G401.6 (cell line): ENCODE data around the gene IPCEF1.
"Not testable (repeated sequence)": the region's sequence is repeated elsewhere in the genome, so short reads cannot be mapped to it uniquely, and the experiment has no call there.

Experiments used
- FAIRE-seq: peaks from 2 replicates; lab custom pipeline; 2012; peaks lifted over from hg19 to GRCh38; lab: Jason Lieb, UNC

The IPCEF1 gene

DNA sequence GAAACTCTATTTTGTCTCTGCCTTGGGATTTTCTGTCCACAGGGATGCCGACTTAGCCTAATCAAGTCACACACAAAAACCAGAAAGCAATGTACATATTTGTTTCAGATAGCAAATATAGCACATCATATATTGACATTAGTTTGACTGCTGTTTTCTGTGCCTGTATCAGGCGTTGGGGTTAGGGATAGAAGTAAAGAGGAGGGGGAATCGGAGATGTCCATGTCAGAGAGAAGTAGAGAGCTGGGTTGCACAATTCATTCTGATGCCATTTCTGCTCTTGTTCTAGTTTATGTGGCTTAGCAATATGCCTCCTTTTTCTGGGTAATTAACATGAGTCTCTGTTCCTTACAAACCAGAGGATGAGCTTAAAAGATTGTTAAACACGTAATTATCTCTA is 14.7 kb upstream of the IPCEF1 start:
- no peak for FAIRE-seq

DNA sequence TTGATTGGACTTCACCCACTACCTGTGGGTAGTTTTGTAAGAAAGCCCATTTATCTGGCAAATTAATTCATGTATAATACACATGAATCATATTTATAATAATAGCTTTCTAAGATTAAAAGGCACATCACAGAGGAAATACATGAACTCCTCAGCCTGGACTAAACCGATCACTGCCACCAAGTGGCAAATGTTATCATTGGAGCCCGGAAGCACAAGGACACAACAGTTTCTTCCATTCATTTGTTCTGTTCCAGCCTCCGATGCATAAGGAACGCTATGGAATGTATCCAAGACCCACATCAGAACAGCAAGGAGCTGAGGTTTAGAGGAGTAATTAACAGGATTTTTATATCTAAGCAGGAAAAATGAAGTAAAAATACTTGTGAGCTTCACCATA is 13.9 kb upstream of the IPCEF1 start:
- no peak for FAIRE-seq

DNA sequence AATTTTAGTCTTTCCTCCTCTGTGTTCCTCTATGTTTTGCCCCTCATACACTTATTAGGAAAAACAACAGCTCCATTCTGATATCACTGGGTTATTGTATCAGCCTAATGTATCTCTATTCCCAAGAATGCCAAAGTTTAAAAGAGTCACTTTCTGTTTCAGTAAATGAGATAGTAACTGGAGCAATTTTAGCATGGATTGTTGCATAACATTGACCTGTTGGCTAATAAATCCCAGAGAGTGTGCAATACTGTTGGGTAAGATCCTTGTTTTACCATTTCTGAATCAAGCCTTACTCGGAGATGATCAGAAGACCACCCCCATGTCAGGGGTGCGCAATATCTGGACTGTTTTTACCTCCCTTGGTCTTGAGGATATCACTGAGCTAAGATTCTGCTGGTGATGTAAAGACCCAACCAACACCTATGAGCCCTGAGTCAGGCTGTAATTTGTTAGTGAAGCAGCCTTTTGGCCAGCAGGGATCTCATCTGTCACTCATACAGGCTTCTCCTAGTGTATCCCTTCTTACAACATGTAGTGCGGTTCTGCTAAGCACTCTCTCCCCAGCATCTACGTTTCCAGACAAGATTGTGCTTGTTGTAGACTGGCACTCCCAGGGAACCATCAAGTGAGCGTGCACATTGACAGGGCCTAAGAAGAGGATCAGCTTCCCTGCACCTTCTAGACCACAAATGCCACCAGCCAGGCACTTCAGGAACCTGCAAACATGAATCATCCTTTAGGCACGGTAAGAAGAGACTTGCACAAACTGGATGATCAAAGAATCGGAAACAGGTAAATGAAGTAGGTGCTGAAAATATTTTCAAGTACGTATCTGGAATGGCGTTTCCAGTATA is 11.5 kb upstream of the IPCEF1 start:
- FAIRE-seq: no peak

DNA sequence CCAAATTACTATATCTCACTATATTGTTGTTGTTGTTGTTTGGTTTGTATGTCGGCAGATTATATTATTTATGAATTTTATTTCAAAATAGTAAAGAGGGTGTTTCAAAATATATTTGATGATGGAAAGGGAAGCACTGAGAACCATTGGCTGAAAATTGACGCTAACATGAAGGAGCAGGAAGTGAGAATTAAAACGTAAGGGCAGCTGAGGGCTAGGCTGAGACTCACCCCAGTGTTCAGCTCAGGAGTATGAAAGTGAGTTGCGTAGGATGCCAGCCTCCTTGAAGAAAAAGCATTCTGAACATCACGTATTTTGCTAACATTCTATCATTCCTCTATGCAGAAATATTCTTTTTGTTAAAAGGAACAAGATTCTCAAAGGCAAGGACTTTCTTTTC is 10.7 kb upstream of the IPCEF1 start:
- no peak for FAIRE-seq

DNA sequence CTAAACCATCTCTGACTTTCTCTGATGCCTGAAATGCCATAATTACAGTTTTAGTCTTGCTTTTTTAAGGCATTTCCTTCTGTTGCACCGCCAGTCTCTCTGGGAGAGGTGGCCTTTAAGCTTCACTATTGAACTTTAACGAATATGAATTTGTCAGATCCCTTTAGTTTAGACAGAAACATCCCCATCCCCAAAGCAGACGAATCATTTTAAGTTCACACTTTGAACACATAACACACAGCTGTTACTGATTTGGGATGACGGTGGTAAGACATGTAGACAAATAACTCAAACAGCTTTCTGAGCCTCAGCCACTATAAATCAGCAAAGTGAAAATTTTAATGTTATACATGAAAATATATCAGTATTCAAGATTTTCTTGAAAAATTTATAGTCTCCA is 7.2 kb upstream of the IPCEF1 start:
- FAIRE-seq: no peak

DNA sequence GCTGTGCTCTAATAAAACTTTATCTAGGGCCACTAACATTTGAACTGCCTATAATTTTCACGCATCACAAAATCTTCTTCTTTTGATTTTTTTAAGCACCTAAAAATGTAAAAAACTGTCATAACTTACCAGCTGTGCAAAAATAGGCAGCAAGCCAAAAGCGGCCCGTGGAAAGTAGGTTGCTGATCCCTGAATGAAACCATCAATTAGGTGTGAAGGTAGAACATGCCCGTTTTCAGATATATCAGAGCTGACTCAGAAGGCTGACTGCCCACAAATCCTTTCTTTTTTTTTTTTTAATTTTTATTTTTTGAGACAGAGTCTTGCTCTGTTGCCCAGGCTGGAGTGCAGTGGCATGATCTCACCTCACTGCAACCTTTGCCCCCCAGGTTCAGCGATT is 4.9 kb upstream of the IPCEF1 start:
- no peak for FAIRE-seq

DNA sequence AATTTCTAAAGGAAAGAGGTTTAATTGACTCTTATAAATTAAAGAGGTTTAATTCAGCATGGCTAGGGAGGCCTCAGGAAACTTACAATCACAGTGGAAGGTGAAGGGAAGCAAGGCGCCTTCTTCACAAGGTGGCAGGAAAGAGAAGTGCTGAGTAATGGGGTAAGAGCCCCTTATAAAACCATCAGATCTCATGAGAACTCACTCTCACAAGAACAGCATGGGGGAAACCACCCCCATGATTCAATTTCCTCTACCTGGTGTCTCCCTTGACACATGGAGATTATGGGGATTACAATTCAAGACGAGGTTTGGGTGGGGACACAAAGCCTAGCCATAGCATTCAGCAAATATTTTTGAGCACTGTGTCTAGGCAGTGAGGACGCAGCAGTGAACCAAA is 3.9 kb upstream of the IPCEF1 start:
- FAIRE-seq: no peak

DNA sequence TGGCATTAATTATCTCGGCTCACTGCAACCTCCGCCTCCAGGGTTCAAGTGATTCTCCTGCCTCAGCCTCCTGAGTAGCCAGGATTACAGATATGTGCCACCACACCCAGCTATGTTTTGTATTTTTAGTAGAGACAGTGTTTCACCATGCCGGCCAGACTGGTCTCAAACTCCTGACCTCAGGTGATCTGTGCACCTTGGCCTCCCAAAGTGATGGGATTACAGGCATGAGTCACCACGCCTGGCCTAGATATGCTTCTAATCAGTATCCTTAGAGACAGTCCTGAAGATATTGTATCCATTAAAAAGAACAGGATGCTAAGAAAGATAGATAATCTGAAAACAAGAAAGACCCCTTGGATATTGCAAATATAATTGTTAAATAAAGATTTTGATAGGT is 3.1 kb upstream of the IPCEF1 start:
- FAIRE-seq: no peak

DNA sequence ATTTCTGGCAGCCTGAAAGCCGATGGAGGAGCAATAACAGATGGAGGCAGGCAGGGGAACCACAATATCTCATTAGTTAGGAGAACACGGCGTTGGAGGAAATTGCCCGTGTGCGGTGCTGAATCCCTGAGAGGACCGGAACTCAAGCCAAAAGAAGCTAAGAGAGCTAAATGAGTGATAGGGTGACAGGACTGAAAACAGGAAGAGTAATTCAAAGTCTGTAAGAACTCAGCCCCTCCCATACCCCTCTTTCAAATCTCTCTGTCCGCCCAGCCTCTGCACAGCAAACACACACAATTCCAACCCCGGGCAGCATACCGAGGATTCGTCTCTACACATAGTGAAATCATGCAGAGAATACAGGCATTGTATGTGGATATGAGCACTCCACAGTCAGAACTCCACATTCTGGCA is 2.6 kb upstream of the IPCEF1 start:
- FAIRE-seq: no peak

DNA sequence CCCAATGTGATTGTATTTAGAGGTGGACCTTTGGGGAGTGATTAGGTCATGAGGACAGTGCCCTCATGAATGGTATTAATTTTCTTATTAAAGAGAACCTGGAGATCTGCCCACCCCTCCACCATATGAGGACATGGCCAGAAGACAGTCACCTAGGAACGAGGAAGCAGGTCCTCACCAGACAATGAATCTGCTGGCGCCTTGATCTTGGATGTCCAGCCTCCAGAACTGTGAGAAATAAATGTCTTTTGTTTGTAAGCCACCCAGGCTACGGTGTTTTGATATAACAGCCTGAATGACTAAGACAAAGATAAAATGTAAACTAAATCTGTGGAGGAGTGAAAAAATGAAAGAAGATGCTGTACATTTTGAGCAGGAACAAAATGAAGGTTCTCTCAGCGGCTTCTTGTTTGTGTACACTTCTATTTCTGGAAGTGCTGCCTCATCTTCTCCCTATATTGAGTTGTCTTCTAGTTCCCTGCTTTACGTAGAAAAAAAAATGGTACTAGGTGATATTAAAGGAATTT is 1.5 kb upstream of the IPCEF1 start:
- no peak for FAIRE-seq

DNA sequence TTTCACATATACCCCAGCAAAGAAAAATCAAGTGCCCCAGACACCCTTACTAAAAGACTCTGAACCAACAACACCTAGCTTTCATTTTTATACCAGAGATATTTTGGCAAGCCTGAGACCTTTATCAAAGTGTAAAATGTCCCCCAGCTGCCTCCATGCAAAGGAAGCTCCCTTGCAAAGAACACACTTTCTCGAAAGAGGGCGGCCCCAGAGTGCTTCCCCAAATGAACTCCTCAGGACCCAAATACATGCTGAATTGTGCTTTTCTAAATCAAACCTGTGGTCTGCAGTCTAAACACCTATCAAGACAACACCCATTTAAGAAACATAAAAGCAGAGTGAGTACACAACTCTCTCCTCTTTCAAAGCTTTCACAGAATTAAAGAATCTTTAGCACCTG is 490 bp downstream of the IPCEF1 start:
- no peak for FAIRE-seq

DNA sequence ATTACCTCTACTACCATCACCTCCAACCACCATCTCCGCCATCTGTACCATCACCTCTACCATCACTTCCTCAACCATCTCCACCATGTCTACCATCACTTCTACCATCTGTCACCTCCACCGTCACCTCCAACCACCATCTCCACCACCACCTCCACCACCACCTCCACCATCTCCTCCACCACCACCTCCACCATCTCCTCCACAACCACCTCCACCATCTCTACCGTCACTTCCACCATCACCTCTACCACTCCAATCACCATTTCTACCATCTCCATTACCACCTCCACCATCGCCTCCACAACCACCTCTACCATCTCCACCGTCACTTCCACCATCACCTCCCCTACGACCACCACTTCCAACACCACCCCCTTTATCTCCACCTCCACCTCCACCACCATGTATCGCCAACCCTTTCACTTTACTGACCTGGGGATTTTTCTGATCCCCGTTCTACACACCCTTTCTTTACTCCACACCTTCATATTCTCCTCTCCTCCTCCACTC is 2.3 kb downstream of the IPCEF1 start:
- FAIRE-seq: no peak

DNA sequence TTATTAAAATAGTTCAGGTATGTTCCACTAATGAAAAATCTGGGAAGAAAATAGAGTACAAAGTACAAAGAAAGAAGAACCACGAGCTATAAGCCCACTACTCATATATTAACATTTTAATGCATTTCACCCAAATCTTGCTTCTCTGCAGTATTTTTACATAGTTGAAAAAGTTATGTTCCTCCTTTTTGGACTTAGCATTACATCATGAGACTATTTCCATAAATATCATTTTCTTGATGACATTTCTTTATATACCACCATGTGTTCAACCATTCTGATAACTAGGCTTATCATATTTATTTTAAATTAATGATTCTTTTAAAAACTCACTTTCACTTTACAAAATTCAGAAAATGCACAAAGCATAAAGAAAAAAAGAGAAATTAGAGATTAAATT is 3.0 kb downstream of the IPCEF1 start:
- FAIRE-seq: no peak

DNA sequence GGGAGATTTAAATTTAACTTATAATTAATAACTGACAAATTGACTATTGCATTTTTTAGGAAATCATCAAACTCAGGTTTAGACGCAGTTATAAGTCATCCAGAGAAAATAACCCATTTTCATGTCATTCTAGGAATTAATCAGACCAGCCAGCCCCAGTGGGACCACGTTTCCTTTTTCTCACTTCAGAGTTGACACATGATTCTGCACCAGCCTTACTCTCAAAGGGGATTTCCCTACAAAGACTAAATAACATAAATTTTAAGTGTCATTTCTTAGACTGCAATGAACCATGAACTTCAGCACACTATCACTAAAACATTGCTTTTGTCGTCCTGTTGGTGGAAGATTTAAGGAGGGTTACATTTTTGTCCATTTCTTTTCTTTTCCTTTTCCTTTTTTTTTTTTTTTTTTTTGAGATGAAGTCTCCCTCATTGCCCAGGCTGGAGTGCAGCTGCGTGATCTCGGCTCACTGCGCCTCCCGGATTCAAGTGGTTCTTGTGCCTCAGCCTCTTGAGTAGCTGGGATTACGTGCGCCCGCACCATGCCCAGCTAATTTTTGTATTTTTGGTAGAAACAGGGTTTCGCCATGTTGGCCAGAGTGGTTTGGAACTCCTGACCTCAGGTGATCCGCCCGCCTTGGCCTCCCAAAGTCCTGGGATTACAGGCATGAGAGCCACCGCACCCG is 3.6 kb downstream of the IPCEF1 start:
- no peak for FAIRE-seq

DNA sequence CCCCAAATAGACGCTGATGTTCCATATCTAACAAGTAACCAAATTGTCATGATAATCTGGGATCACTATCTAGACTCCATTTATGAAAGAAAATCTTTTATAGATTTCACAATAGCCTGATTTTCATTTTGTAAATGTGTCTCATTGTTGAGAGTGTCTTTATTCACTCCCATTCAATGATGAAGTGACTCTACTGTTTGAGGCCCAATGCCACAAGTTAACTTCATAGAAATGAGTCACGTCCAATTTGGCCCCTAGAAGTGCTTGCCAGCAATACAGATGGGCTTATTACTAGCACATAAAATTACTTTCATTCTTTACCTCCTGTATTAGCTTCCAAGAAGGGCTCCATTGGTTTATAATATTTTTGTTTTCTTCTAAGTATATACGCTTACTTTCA is 6.3 kb downstream of the IPCEF1 start:
- no peak for FAIRE-seq

DNA sequence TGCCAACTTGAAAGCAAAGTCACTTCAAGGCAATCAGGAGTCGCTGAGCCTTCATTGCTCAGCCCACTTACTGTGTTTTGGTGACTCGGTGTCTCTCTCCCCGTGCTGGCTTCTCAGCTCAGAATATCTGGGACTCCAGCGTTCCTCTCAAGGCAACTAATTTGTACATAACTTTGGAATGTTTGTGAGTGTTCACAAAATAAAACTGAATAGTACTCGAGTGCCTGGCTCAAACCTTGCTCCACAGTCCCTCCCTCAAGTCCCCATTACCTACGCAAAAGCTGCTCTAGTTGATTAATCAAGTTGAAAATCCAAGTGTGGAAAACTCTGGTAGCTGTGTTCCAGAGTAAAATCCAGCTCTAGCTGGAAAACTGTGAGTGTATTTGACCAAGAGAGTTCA is 8.6 kb downstream of the IPCEF1 start:
- FAIRE-seq: no peak

DNA sequence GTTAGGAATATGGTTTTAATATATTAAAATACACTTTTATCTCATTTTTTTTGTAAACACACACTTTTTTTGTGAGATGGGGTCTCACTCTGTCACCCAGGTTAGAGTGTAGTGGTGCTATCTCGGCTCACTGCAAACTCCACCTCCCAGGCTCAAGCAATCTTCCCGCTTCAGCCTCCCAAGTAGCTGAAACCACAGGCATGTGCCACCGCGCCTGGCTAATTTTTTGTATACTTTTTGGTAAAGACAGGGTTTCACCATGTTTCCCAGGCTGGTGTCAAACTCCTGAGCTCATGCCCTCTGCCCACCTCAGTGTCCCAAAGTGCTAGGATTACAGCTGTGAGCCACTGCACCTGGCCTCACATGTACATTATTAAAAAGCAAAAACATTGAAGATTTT is 10.8 kb downstream of the IPCEF1 start:
- no peak for FAIRE-seq

DNA sequence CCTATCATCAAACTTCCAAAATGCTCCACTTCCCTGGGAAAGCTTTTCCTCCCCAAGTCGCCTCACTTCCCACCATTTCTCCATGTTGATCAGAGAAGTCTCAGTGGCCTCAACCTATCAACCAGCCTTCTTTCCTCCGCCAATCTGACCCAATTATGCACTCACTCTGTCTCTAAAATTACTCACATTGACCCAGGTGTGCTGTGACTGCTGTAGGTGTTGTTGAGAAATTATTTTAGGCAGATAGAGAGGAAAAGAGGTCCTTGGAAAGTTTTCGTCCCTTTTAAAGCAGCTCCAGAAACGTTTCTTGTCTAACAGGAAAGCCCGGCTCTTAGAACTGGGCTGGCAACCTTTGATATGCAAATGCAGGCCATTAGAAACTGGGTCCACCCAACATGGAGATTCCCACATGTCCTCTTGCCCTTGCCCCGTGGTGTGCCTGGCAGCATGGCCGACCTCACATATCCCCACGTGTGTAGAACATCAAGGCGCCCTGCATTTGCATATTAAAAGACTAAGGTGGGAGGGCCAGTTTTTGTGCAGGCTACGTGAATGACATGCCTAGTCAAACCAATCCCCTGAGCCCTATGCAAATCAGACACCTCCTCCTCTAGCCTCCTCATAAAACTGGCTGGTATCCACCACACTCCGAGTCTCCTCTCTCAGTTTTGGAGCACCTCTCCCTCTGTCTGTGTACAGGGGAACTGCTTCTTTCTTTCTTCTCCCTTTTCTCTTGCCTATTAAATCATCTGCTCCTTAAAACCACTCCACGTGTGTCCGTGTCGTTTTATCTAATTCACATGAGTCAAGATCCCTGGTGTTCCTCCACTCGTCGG is 12.9 kb downstream of the IPCEF1 start:
- FAIRE-seq: no peak

DNA sequence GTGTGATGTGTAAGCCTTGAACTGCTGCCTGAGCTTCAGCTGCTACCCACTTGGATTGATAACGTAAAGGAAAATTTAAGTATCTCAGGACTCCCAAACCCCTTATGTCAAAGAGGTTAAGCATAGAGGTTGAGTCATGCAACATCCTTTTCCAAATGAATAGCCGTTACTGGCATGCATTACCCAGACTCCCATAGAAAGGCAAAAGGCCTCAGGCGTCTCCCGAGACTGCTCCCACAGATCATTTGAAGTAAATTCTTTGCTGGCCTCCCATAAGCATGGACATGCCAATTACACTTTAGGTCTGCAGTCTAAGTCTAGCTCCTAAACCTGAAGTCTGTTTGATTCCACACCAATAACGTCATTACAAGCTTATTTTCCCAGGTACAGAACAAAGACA is 14.7 kb downstream of the IPCEF1 start:
- no peak for FAIRE-seq

DNA sequence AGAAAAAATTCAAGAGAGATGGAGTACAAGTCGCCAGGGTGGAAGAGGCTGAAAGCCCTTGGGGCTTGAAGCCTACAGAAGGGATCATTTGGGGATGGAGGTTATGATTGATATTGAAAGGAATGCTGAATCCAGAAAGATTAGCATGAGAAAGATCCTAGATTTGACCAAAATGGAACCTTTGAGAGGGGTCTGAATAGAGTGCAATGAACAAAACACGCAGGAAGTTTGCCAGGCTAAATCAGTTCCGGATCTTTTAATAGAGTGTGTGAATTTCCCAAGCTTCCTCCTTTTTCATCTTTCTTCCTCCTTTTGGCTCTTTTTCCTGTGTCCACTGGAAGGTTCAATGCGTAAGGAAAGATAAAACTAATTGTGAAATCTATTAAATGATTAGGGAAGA is 15.3 kb downstream of the IPCEF1 start:
- FAIRE-seq: no peak

DNA sequence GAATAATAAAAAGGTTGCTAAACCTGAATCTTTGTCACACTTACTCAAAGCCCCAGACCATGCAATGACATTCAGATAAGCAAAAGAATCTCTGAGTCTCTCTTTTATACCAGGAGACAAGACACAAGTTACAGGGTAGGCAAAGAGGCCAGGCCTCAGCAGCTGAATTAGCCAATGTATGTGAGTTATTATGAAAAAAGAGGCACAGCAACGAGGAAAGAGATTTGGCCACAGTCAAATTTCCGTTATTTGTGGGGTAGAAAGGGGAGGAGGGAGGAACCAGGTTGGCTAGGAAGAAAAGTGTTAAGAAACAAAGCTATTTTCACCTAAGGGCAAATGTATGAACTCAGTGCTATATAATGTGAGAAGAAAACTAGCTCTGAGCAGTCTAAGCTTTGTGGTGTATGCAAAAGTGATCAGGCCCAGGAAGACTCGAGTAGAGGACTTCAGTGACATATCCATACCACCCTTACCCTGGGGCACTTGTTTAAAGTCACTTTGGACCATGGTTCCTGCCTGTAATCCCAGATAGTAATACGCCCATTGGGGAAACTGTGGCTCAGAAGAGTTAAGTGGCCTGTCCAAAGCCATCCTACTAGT is 19.1 kb downstream of the IPCEF1 start:
- no peak for FAIRE-seq

DNA sequence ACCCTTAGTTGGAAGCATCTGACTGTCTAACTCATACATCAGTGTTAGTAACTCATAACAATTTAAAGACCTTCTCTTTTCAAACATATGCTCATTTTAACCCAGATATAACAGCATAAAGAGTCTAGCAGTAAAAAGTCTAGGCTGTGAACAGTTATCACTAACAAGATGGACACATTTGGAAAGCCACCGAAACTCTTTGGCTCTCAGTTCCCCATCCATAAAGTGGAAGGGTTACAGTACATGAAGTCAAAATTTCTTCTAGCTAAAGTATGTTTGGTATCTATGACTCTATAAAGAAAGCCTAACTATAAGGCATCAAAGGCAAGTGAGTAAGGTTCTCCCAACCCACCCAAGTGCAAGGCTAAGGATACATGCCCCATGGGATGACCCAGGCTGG is 22.5 kb downstream of the IPCEF1 start:
- FAIRE-seq: not testable (repeated sequence)
